CD14-positive monocyte (primary cell): ENCODE results near the gene COL13A1. TPM values are rescaled to one million over a fixed set of nuclear protein-coding genes. Genes with fewer than 3 reads are reported as not detected.

Experiments used
- DNase-seq, 3 donors: peaks; one replicate each; pipeline ENCODE4 v3.0.0-alpha.2; 2011 to 2022
- H2AFZ ChIP-seq: 2 replicates; pipeline ENCODE4 v1.6.0; 2012; ENCODE audit warnings: mild to moderate bottlenecking, low read depth, low read length, inconsistent platforms; ENCODE audit not compliant: insufficient read depth, poor library complexity, severe bottlenecking
- H3K27ac ChIP-seq, 2 donors: 1 replicate in 1 of 2; 2 replicates in 1 of 2; pipeline ENCODE4 v1.5.1; 2012 to 2013; ENCODE audit warnings: low read length in 2 of 2, control low read depth in 1 of 2, inconsistent platforms in 1 of 2, low read depth in 1 of 2, mild to moderate bottlenecking in 1 of 2
- H3K27me3 ChIP-seq, 2 donors: one replicate each; pipeline versions ENCODE4 v1.6.0 to v1.6.1; 2011 to 2013; ENCODE audit warnings: low read length in 2 of 2; ENCODE audit not compliant: control insufficient read depth in 2 of 2, insufficient read depth in 2 of 2
- H3K36me3 ChIP-seq, 2 donors: replicated peaks in 1 of 2; 1 replicate in 1 of 2; 2 replicates in 1 of 2; pipeline versions ENCODE4 v1.5.1 to v1.6.1; 2012 to 2013; ENCODE audit warnings: low read length in 2 of 2, control low read depth in 1 of 2, inconsistent platforms in 1 of 2, mild to moderate bottlenecking in 1 of 2; ENCODE audit not compliant: insufficient read depth in 2 of 2, control insufficient read depth in 1 of 2
- H3K4me1 ChIP-seq, 2 donors: 1 replicate in 1 of 2; 2 replicates in 1 of 2; pipeline versions ENCODE4 v1.5.1 to v1.6.1; 2012 to 2013; ENCODE audit warnings: low read length in 2 of 2, control low read depth in 1 of 2, inconsistent platforms in 1 of 2, mild to moderate bottlenecking in 1 of 2, moderate library complexity in 1 of 2; ENCODE audit not compliant: insufficient read depth in 2 of 2, control insufficient read depth in 1 of 2
- H3K4me2 ChIP-seq: replicated peaks from 2 replicates; pipeline ENCODE3; 2012; ENCODE audit warnings: low read length, moderate library complexity, mild to moderate bottlenecking; ENCODE audit not compliant: poor library complexity, severe bottlenecking; ENCODE audit errors: extremely low read depth
- H3K4me3 ChIP-seq, 3 experiments: fragments of 200-600 bp in 1 of 3; sonication (generic) in 1 of 3; replicated peaks in 1 of 3; 1 replicate in 2 of 3; 2 replicates in 1 of 3; pipeline ENCODE4 v1.5.1; 2011 to 2013; ENCODE audit warnings: low read length in 3 of 3, mild to moderate bottlenecking in 3 of 3, control low read depth in 2 of 3, low read depth in 2 of 3, inconsistent platforms in 1 of 3, moderate library complexity in 1 of 3
- H3K79me2 ChIP-seq: 2 replicates; pipeline ENCODE4 v1.6.0; 2012; ENCODE audit warnings: mild to moderate bottlenecking, control low read depth, inconsistent platforms, low read length, moderate library complexity; ENCODE audit not compliant: insufficient read depth
- H3K9ac ChIP-seq: 2 replicates; pipeline ENCODE4 v1.6.0; 2017; ENCODE audit warnings: low read length, mild to moderate bottlenecking; ENCODE audit not compliant: insufficient read depth, poor library complexity, severe bottlenecking
- H3K9me3 ChIP-seq, 2 donors: replicated peaks in 1 of 2; 1 replicate in 1 of 2; 2 replicates in 1 of 2; pipeline versions ENCODE4 v1.5.1 to v1.6.1; 2012 to 2013; ENCODE audit warnings: low read length in 2 of 2, control low read depth in 1 of 2; ENCODE audit not compliant: control insufficient read depth in 1 of 2, insufficient read depth in 1 of 2
- H4K20me1 ChIP-seq: 2 replicates; pipeline ENCODE4 v1.6.0; 2012; ENCODE audit warnings: mild to moderate bottlenecking, low read length, control low read depth, moderate library complexity; ENCODE audit not compliant: insufficient read depth
- H3K27ac Mint-ChIP-seq, 7 donors: one replicate each; pipeline ENCODE4 v1.8.0; 2020; ENCODE audit warnings: mild to moderate bottlenecking in 7 of 7, mixed read lengths in 7 of 7, moderate library complexity in 6 of 7, inconsistent platforms in 2 of 7
- H3K27me3 Mint-ChIP-seq, 3 donors: one replicate each; pipeline ENCODE4 v1.8.0; 2021 to 2022; ENCODE audit warnings: low read depth in 3 of 3, mild to moderate bottlenecking in 3 of 3, mixed read lengths in 3 of 3, moderate library complexity in 3 of 3, inconsistent platforms in 1 of 3
- H3K36me3 Mint-ChIP-seq, 2 donors: one replicate each; pipeline ENCODE4 v1.8.0; 2020; ENCODE audit warnings: mixed read lengths in 2 of 2, inconsistent platforms in 1 of 2, mild to moderate bottlenecking in 1 of 2
- H3K4me1 Mint-ChIP-seq: one replicate; pipeline ENCODE4 v1.8.0; 2020; ENCODE audit warnings: mild to moderate bottlenecking, mixed read lengths
- H3K4me3 Mint-ChIP-seq, 2 donors: one replicate each; pipeline ENCODE4 v1.8.0; 2020; ENCODE audit warnings: mild to moderate bottlenecking in 2 of 2, mixed read lengths in 2 of 2, moderate library complexity in 1 of 2
- H3K9me3 Mint-ChIP-seq, 7 donors: one replicate each; pipeline ENCODE4 v1.8.0; 2020 to 2022; ENCODE audit warnings: mixed read lengths in 7 of 7, mild to moderate bottlenecking in 6 of 7, moderate library complexity in 6 of 7, inconsistent platforms in 2 of 7
- WGBS: methylation state at CpG from one replicate; pipeline ENCODE4 v1.1.5; 2013; ENCODE audit warnings: missing lambda C conversion rate; ENCODE audit not compliant: insufficient coverage; 5-methylcytosine and 5-hydroxymethylcytosine counted together
- intact Hi-C, 2 donors: fragments of 100-400 bp; cut with micrococcal nuclease; formaldehyde crosslinking; loops; one replicate each; pipeline versions ENCODE4 v1.15.0 to v1.15.1; 2023
- polyA plus RNA-seq, 3 donors: library from polyadenylated mRNA; depleted of rRNA in 1 of 3; unstranded in 2 of 3; stranded (reverse) in 1 of 3; fragments of 300-500 nt in 2 of 3; fragments of >200 nt in 1 of 3; fragmentation: Illumina TruSeq in 2 of 3; gene quantifications; 1 replicate in 2 of 3; 2 replicates in 1 of 3; pipeline ENCODE4 v1.2.3, GENCODE V29; 2012 to 2021
- TF ChIP-seq, protein P1 (sequence below): fragments of 200-600 bp; IDR thresholded peaks from one replicate; pipeline ENCODE4 v1.8.0; 2022; ENCODE audit warnings: antibody characterized with exemption, mild to moderate bottlenecking

The COL13A1 gene
- polyA plus RNA-seq, 3 donors = not detected

DNA sequence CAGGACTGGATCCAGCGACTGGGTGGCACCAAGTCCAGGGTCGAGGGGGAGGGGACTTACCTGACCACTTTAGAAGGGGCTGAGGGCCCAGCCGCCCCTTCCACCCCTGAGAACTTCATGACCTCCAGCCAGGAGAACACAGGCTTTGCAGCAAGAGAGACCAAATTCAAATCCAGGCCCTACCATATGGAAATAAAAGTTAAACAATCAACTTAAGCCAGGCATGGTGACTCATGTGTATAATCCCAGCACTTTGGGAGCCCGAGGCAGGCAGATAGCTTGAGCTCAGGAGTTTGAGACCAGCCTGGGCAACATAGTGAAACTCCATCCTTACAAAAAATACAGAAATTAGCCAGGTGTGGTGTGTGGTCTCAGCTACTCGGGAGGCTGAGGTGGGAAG lies 61.9 kb downstream of the COL13A1 start:
- intact Hi-C loops = no loop called here
- Histone ChIP-seq H3K4me3 (no peak overlapping the region), H4K20me1 (no peaks in the 10 kb centered on the region), H3K4me1 (no peaks in the 10 kb centered on the region), H3K36me3 (no peaks in the 10 kb centered on the region), H3K27me3 (no peaks in the 10 kb centered on the region), H3K9ac (no peak overlapping the region), H2AFZ (no peak overlapping the region), H3K9me3 (no peaks in the 10 kb centered on the region), H3K27ac (no peak overlapping the region), H3K4me2 (no peak overlapping the region), H3K79me2 (no peaks in the 10 kb centered on the region)
- WGBS = 90% methylated on average over 3 of the region's 5 CpGs
- Mint-ChIP-seq H3K9me3 (peaks cover 0 to 3% (median 0%) of the 10 kb centered on the region in 7 donors), H3K36me3 (no peaks in the 10 kb centered on the region), H3K27ac (no peak overlapping the region), H3K27me3 (peaks cover 4 to 12% (median 6%) of the 10 kb centered on the region in 3 donors), H3K4me1 (no peaks in the 10 kb centered on the region), H3K4me3 (no peak overlapping the region)
- no peak for DNase-seq
- TF ChIP-seq, protein P1, sequence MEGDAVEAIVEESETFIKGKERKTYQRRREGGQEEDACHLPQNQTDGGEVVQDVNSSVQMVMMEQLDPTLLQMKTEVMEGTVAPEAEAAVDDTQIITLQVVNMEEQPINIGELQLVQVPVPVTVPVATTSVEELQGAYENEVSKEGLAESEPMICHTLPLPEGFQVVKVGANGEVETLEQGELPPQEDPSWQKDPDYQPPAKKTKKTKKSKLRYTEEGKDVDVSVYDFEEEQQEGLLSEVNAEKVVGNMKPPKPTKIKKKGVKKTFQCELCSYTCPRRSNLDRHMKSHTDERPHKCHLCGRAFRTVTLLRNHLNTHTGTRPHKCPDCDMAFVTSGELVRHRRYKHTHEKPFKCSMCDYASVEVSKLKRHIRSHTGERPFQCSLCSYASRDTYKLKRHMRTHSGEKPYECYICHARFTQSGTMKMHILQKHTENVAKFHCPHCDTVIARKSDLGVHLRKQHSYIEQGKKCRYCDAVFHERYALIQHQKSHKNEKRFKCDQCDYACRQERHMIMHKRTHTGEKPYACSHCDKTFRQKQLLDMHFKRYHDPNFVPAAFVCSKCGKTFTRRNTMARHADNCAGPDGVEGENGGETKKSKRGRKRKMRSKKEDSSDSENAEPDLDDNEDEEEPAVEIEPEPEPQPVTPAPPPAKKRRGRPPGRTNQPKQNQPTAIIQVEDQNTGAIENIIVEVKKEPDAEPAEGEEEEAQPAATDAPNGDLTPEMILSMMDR = no peak

DNA sequence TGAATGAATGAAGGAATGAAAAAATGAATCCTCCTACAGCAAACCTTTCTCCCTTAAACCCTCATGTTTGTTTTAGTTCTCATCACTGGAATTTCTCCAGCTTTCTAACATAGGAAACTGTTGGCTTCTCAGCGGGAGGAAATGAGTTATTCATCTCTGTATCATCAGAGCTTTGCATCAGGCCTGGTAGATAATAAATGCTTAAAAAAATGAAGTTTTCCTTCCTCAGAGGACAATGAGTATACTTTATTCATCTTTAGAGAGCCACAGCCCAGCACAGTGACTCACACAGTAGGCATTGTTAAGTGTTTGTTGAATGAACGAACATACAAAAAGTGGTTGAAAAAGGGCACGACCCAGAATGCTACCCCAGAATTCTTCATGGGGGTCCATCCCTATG lies 62.6 kb downstream of the COL13A1 start:
- H3K79me2 ChIP-seq = no peaks in the 10 kb centered on the region
- no peaks in the 10 kb centered on the region for H3K4me1 Mint-ChIP-seq
- H3K4me3 Mint-ChIP-seq = no peak overlapping the region
- peaks cover 8 to 12% (median 10%) of the 10 kb centered on the region in 3 donors for H3K27me3 Mint-ChIP-seq
- 83% methylated on average over 2 of the region's 3 CpGs for WGBS
- no peaks in the 10 kb centered on the region for H3K36me3 ChIP-seq
- DNase-seq = no peak
- H4K20me1 ChIP-seq = no peaks in the 10 kb centered on the region
- intact Hi-C loops = no loop called here
- H3K4me1 ChIP-seq = no peaks in the 10 kb centered on the region
- no peak overlapping the region for H3K4me2 ChIP-seq
- no peak overlapping the region for H3K27ac Mint-ChIP-seq
- H3K27ac ChIP-seq = no peak overlapping the region
- peaks cover 0 to 3% (median 0%) of the 10 kb centered on the region in 7 donors for H3K9me3 Mint-ChIP-seq
- no peak overlapping the region for H3K9ac ChIP-seq
- H3K27me3 ChIP-seq = no peaks in the 10 kb centered on the region
- no peaks in the 10 kb centered on the region for H3K9me3 ChIP-seq
- no peak overlapping the region for H2AFZ ChIP-seq
- TF ChIP-seq, protein P1 = no peak
- H3K36me3 Mint-ChIP-seq = no peaks in the 10 kb centered on the region
- no peak overlapping the region for H3K4me3 ChIP-seq
